ENCODE data around the gene MPDZ. TPM values are rescaled to one million over a fixed set of nuclear protein-coding genes. Genes with fewer than 3 reads are reported as not detected.

The MPDZ gene
- total RNA-seq, 1 donor from 2014 or later: 31.3 TPM

GRCh38 chr9:13205824-13206223, 73.7 kb downstream of the MPDZ start:
- no peaks in the 10 kb centered on the region for H3K4me1 ChIP-seq
- no peak for DNase-seq
- TF ChIP-seq CTCF (IDR thresholded peaks at IDR 0.05): no peak
- no peaks in the 10 kb centered on the region for H3K27me3 ChIP-seq (ENCODE audit: low read depth)
- H3K9me3 ChIP-seq: no peaks in the 10 kb centered on the region
- no peak overlapping the region for H3K27ac ChIP-seq
- intact Hi-C loops (cut with DNase I): no loop called here
- no peak overlapping the region for H3K4me3 ChIP-seq
- no peak for ATAC-seq
- peaks cover 14% of the 10 kb centered on the region for H3K36me3 ChIP-seq

GRCh38 chr9:13190040-13190439, 89.5 kb downstream of the MPDZ start:
- intact Hi-C loops (cut with DNase I): no loop called here
- H3K27ac ChIP-seq: no peak overlapping the region
- no peak overlapping the region for H3K4me3 ChIP-seq
- peaks cover 57% of the 10 kb centered on the region for H3K36me3 ChIP-seq
- no peak for ATAC-seq
- no peaks in the 10 kb centered on the region for H3K27me3 ChIP-seq (ENCODE audit: low read depth)
- no peak for TF ChIP-seq CTCF (IDR thresholded peaks at IDR 0.05)
- DNase-seq: no peak
- no peaks in the 10 kb centered on the region for H3K4me1 ChIP-seq
- H3K9me3 ChIP-seq: no peaks in the 10 kb centered on the region

GRCh38 chr9:13189362-13189761, 90.1 kb downstream of the MPDZ start:
- Histone ChIP-seq H3K27ac (no peak overlapping the region), H3K4me3 (no peak overlapping the region), H3K4me1 (no peaks in the 10 kb centered on the region), H3K36me3 (peaks cover 54% of the 10 kb centered on the region), H3K9me3 (no peaks in the 10 kb centered on the region), H3K27me3 (ENCODE audit: low read depth) (no peaks in the 10 kb centered on the region)
- TF ChIP-seq CTCF (IDR thresholded peaks at IDR 0.05): no peak
- ATAC-seq (no peak), DNase-seq (no peak)
- intact Hi-C loops (cut with DNase I): no loop called here

GRCh38 chr9:13186774-13187173, 92.7 kb downstream of the MPDZ start:
- Histone ChIP-seq H3K27me3 (ENCODE audit: low read depth) (no peaks in the 10 kb centered on the region), H3K4me1 (no peaks in the 10 kb centered on the region), H3K36me3 (peaks cover 46% of the 10 kb centered on the region), H3K9me3 (no peaks in the 10 kb centered on the region), H3K27ac (no peak overlapping the region), H3K4me3 (no peak overlapping the region)
- ATAC-seq (no peak), DNase-seq (no peak)
- intact Hi-C loops (cut with DNase I): no loop called here
- no peak for TF ChIP-seq CTCF (IDR thresholded peaks at IDR 0.05)

- TF ChIP-seq CTCF (IDR thresholded peaks at IDR 0.05): no peak
- intact Hi-C loops (cut with DNase I): no loop called here
- Histone ChIP-seq H3K36me3 (peaks cover 40% of the 10 kb centered on the region), H3K27ac (no peak overlapping the region), H3K4me1 (no peaks in the 10 kb centered on the region), H3K9me3 (no peaks in the 10 kb centered on the region), H3K27me3 (ENCODE audit: low read depth) (no peaks in the 10 kb centered on the region), H3K4me3 (no peak overlapping the region)
- ATAC-seq (no peak), DNase-seq (no peak)
These were observed 93.4 kb downstream of the MPDZ start for GRCh38 chr9:13186091-13186490.

GRCh38 chr9:13181652-13182051, 97.8 kb downstream of the MPDZ start:
- DNase-seq (no peak), ATAC-seq (no peak)
- intact Hi-C loops (cut with DNase I): no loop called here

More at GRCh38 chr9:13181652-13182051, 97.8 kb downstream of the MPDZ start:
- no peak overlapping the region for H3K4me3 ChIP-seq
- no peaks in the 10 kb centered on the region for H3K9me3 ChIP-seq
- no peaks in the 10 kb centered on the region for H3K27me3 ChIP-seq (ENCODE audit: low read depth)
- no peak for TF ChIP-seq CTCF (IDR thresholded peaks at IDR 0.05)
- peaks cover 18% of the 10 kb centered on the region for H3K36me3 ChIP-seq
- H3K4me1 ChIP-seq: no peaks in the 10 kb centered on the region
- H3K27ac ChIP-seq: no peak overlapping the region
